HEK293 (cell line): Measurements from ENCODE around the gene AKNA.
"Not testable (repeated sequence)": the region's sequence is repeated elsewhere in the genome, so short reads cannot be mapped to it uniquely, and the experiment has no call there.

Experiments used
- HOXD13 ChIP-seq: sonication (generic); formaldehyde crosslinking; IDR thresholded peaks from 2 replicates; pipeline ENCODE4 v1.8.0; 2022; ENCODE audit warnings: missing genetic modification reagents, borderline replicate concordance
- SP2 ChIP-seq: fragments of 450-650 bp; formaldehyde crosslinking; IDR thresholded peaks from 2 replicates; pipeline ENCODE4 v1.5.1; 2016; ENCODE audit warnings: missing biosample characterization, missing genetic modification characterization
- TRIM28 ChIP-seq: IDR thresholded peaks from 2 replicates; pipeline ENCODE4 v1.6.1; 2011; ENCODE audit warnings: low read length, control low read depth, borderline replicate concordance
- ZFP3 ChIP-seq: fragments of 450-650 bp; formaldehyde crosslinking; IDR thresholded peaks from 2 replicates; pipeline ENCODE4 v1.5.1; 2016; ENCODE audit warnings: low read depth, missing biosample characterization, missing genetic modification characterization
- ZNF155 ChIP-seq: fragments of 450-650 bp; formaldehyde crosslinking; IDR thresholded peaks from 2 replicates; pipeline ENCODE4 v1.5.1; 2016; ENCODE audit warnings: missing biosample characterization, missing genetic modification characterization
- ZNF169 ChIP-seq: fragments of 450-650 bp; formaldehyde crosslinking; IDR thresholded peaks from 2 replicates; pipeline ENCODE4 v1.5.1; 2016; ENCODE audit warnings: missing biosample characterization, missing genetic modification characterization
- ZNF23 ChIP-seq: fragments of 450-650 bp; formaldehyde crosslinking; IDR thresholded peaks from 2 replicates; pipeline ENCODE4 v1.5.1; 2016; ENCODE audit warnings: missing biosample characterization, missing genetic modification characterization, borderline replicate concordance
- ZNF239 ChIP-seq: fragments of 450-650 bp; formaldehyde crosslinking; IDR thresholded peaks from 2 replicates; pipeline ENCODE4 v1.5.1; 2016; ENCODE audit warnings: missing biosample characterization, missing genetic modification characterization
- ZNF274 ChIP-seq, 2 experiments: fragments of 200-500 bp in 1 of 2; fragments of 450-650 bp in 1 of 2; sonication (Bioruptor generic) in 1 of 2; formaldehyde crosslinking in 1 of 2; IDR thresholded peaks; 2 replicates each; pipeline versions ENCODE4 v1.5.1 to v1.6.1; 2014 to 2016; ENCODE audit warnings: borderline replicate concordance in 1 of 2, inconsistent platforms in 1 of 2, low read length in 1 of 2, missing biosample characterization in 1 of 2, missing genetic modification characterization in 1 of 2
- ZNF311 ChIP-seq: fragments of 450-650 bp; formaldehyde crosslinking; IDR thresholded peaks from 2 replicates; pipeline ENCODE4 v1.5.1; 2017; ENCODE audit warnings: missing biosample characterization, missing genetic modification characterization, borderline replicate concordance
- ZNF473 ChIP-seq: fragments of 450-650 bp; formaldehyde crosslinking; IDR thresholded peaks from 2 replicates; pipeline ENCODE4 v1.5.1; 2017; ENCODE audit warnings: missing biosample characterization, missing genetic modification characterization
- TF ChIP-seq, protein P1 (sequence below): fragments of 450-650 bp; formaldehyde crosslinking; IDR thresholded peaks from 2 replicates; pipeline ENCODE4 v1.5.1; 2016; ENCODE audit warnings: missing biosample characterization, missing genetic modification characterization
- TF ChIP-seq, protein P2 (sequence below): fragments of 450-650 bp; IDR thresholded peaks from 2 replicates; pipeline ENCODE4 v1.5.1; 2018; ENCODE audit warnings: missing biosample characterization, missing genetic modification characterization

DNA sequence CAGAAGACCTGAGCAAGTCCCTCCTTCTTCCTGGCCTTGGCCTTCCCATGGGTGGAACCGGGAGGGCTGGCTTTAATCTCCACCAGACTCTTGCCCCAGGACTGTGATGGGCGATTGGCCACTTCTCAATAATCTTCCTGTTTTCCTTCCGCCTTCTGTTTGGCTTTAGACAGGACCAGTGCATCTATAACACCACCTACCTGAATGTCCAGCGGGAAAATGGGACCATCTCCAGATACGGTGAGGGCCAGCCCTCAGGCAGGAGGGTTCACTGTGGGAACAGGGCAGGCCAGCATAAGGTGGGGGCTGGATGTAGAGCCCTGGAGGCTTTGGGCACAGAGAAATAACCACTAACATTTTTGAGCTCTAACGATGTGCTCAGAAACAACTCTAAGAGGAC lies 63.9 kb downstream of the AKNA start:
- TF ChIP-seq, protein P1, sequence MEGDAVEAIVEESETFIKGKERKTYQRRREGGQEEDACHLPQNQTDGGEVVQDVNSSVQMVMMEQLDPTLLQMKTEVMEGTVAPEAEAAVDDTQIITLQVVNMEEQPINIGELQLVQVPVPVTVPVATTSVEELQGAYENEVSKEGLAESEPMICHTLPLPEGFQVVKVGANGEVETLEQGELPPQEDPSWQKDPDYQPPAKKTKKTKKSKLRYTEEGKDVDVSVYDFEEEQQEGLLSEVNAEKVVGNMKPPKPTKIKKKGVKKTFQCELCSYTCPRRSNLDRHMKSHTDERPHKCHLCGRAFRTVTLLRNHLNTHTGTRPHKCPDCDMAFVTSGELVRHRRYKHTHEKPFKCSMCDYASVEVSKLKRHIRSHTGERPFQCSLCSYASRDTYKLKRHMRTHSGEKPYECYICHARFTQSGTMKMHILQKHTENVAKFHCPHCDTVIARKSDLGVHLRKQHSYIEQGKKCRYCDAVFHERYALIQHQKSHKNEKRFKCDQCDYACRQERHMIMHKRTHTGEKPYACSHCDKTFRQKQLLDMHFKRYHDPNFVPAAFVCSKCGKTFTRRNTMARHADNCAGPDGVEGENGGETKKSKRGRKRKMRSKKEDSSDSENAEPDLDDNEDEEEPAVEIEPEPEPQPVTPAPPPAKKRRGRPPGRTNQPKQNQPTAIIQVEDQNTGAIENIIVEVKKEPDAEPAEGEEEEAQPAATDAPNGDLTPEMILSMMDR: not testable (repeated sequence)
- not testable (repeated sequence) for TF ChIP-seq SP2; ZNF155 (tag by site-specific recombination); ZNF274 (IDR thresholded peaks at IDR 0.05; ENCODE audit: low read length); ZNF274 (tag by site-specific recombination; IDR thresholded peaks at IDR 0.05; ENCODE audit: borderline replicate concordance); ZNF311 (tag by site-specific recombination); ZNF473; HOXD13 (CRISPR knock-in tag); ZNF239 (tag by site-specific recombination); ZFP3 (tag by site-specific recombination); TRIM28; ZNF169 (tag by site-specific recombination); ZNF23 (tag by site-specific recombination)
- TF ChIP-seq, protein P2, sequence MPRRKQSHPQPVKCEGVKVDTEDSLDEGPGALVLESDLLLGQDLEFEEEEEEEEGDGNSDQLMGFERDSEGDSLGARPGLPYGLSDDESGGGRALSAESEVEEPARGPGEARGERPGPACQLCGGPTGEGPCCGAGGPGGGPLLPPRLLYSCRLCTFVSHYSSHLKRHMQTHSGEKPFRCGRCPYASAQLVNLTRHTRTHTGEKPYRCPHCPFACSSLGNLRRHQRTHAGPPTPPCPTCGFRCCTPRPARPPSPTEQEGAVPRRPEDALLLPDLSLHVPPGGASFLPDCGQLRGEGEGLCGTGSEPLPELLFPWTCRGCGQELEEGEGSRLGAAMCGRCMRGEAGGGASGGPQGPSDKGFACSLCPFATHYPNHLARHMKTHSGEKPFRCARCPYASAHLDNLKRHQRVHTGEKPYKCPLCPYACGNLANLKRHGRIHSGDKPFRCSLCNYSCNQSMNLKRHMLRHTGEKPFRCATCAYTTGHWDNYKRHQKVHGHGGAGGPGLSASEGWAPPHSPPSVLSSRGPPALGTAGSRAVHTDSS: not testable (repeated sequence)
